SK-N-SH treated with all-trans-retinoic acid at 6 μM for 48 hours (cell line): Measurements from ENCODE around the gene CRAMP1.

Source experiments
- ATAC-seq: fragments of 200-7000 bp; cut with Tn5 transposase; 3 replicates; pipeline ENCODE4 v1.9.1; 2020; ENCODE audit warnings: mild to moderate bottlenecking, moderate library complexity
- BACH2 ChIP-seq: fragments of 250-450 bp; sonication (Bioruptor Pico); IDR thresholded peaks from 2 replicates; pipeline ENCODE4 v1.9.0; 2021; ENCODE audit warnings: mild to moderate bottlenecking, borderline replicate concordance
- CREB5 ChIP-seq: fragments of 250-450 bp; sonication (Bioruptor Pico); IDR thresholded peaks from 2 replicates; pipeline ENCODE4 v1.5.1; 2020; ENCODE audit warnings: low read depth, mild to moderate bottlenecking, moderate library complexity
- CSDC2 ChIP-seq: fragments of 250-450 bp; sonication (Bioruptor Pico); IDR thresholded peaks from 2 replicates; pipeline ENCODE4 v1.5.0; 2020; ENCODE audit warnings: mild to moderate bottlenecking, moderate library complexity
- CSRNP3 ChIP-seq: fragments of 250-450 bp; sonication (Bioruptor Pico); IDR thresholded peaks from 2 replicates; pipeline ENCODE4 v1.5.1; 2021; ENCODE audit warnings: mild to moderate bottlenecking, moderate library complexity
- ESRRG ChIP-seq: fragments of 250-450 bp; sonication (Bioruptor Pico); IDR thresholded peaks from 2 replicates; pipeline ENCODE4 v1.6.1; 2021; ENCODE audit warnings: mild to moderate bottlenecking
- ISL1 ChIP-seq: fragments of 250-450 bp; sonication (Bioruptor Pico); IDR thresholded peaks from 2 replicates; pipeline ENCODE4 v2.1.2; 2022; ENCODE audit warnings: mild to moderate bottlenecking, moderate library complexity
- PATZ1 ChIP-seq: fragments of 250-450 bp; sonication (Bioruptor Pico); IDR thresholded peaks from 2 replicates; pipeline ENCODE4 v1.8.0; 2020; ENCODE audit warnings: mild to moderate bottlenecking, moderate library complexity, borderline replicate concordance
- PPARA ChIP-seq: fragments of 250-450 bp; sonication (Bioruptor Pico); IDR thresholded peaks from 2 replicates; pipeline ENCODE4 v1.5.0; 2020; ENCODE audit warnings: mild to moderate bottlenecking, borderline replicate concordance
- RARB ChIP-seq: fragments of 250-450 bp; sonication (Bioruptor Pico); IDR thresholded peaks from 2 replicates; pipeline ENCODE4 v1.8.0; 2021; ENCODE audit warnings: mild to moderate bottlenecking, moderate library complexity
- TCF4 ChIP-seq: fragments of 250-450 bp; sonication (Bioruptor Pico); IDR thresholded peaks from 2 replicates; pipeline ENCODE4 v1.8.0; 2021; ENCODE audit warnings: mild to moderate bottlenecking, moderate library complexity, borderline replicate concordance
- TOX ChIP-seq: fragments of 250-450 bp; sonication (Bioruptor Pico); IDR thresholded peaks from 2 replicates; pipeline ENCODE4 v1.8.0; 2021; ENCODE audit warnings: mild to moderate bottlenecking, moderate library complexity, borderline replicate concordance
- TSHZ2 ChIP-seq: fragments of 250-450 bp; sonication (Bioruptor Pico); IDR thresholded peaks from 2 replicates; pipeline ENCODE4 v1.5.0; 2020; ENCODE audit warnings: mild to moderate bottlenecking, moderate library complexity
- ZC3H10 ChIP-seq: fragments of 250-450 bp; sonication (Bioruptor Pico); IDR thresholded peaks from 2 replicates; pipeline ENCODE4 v1.5.1; 2021; ENCODE audit warnings: mild to moderate bottlenecking, moderate library complexity
- ZFP3 ChIP-seq: fragments of 250-450 bp; sonication (Bioruptor Pico); IDR thresholded peaks from 2 replicates; pipeline ENCODE4 v1.5.0; 2020; ENCODE audit warnings: mild to moderate bottlenecking, moderate library complexity
- ZFP30 ChIP-seq: fragments of 450-650 bp; formaldehyde crosslinking; IDR thresholded peaks from 2 replicates; pipeline ENCODE4 v1.5.0; 2022; ENCODE audit warnings: mild to moderate bottlenecking, moderate library complexity
- ZNF565 ChIP-seq: fragments of 450-650 bp; formaldehyde crosslinking; conservative IDR thresholded peaks from 2 replicates; pipeline ENCODE4 v1.5.0; 2020; ENCODE audit warnings: low read depth, mild to moderate bottlenecking, moderate library complexity
- ZNF70 ChIP-seq: fragments of 450-650 bp; formaldehyde crosslinking; IDR thresholded peaks from 2 replicates; pipeline ENCODE4 v1.5.0; 2020; ENCODE audit warnings: mild to moderate bottlenecking, moderate library complexity
- ZNF8 ChIP-seq: fragments of 450-650 bp; formaldehyde crosslinking; IDR thresholded peaks from 2 replicates; pipeline ENCODE4 v1.5.0; 2020; ENCODE audit warnings: mild to moderate bottlenecking, moderate library complexity

Gene CRAMP1

GRCh38 chr16:1676661-1677060 is 64.5 kb downstream of the CRAMP1 start:
- no peak for TF ChIP-seq TOX (CRISPR knock-in tag)
- no peak for TF ChIP-seq ISL1 (CRISPR knock-in tag)
- no peak for TF ChIP-seq ZNF8 (CRISPR knock-in tag)
- no peak for TF ChIP-seq RARB (CRISPR knock-in tag)
- TF ChIP-seq BACH2 (CRISPR knock-in tag): no peak
- TF ChIP-seq CSDC2 (CRISPR knock-in tag): no peak
- no peak for TF ChIP-seq ZC3H10 (CRISPR knock-in tag)
- TF ChIP-seq CREB5 (CRISPR knock-in tag): no peak
- TF ChIP-seq CSRNP3: no peak
- TF ChIP-seq TCF4: no peak
- TF ChIP-seq PATZ1 (CRISPR knock-in tag): no peak
- ATAC-seq: no peak

- TF ChIP-seq ZNF8 (CRISPR knock-in tag) (no peak), ISL1 (CRISPR knock-in tag) (no peak), BACH2 (CRISPR knock-in tag) (no peak), RARB (CRISPR knock-in tag) (no peak), CSDC2 (CRISPR knock-in tag) (no peak), ZFP3 (no peak), ZFP30 (no peak), ESRRG (CRISPR knock-in tag) (no peak), CREB5 (CRISPR knock-in tag) (no peak), PPARA (CRISPR knock-in tag) (no peak), ZC3H10 (CRISPR knock-in tag) (no peak), TSHZ2 (CRISPR knock-in tag) (no peak), ZNF565 (CRISPR knock-in tag) (no peak), CSRNP3 (no peak), ZNF70 (CRISPR knock-in tag) (no peak)
- no peak for ATAC-seq
These were observed 65.2 kb downstream of the CRAMP1 start for GRCh38 chr16:1677339-1677738.

GRCh38 chr16:1677942-1678499 is 65.9 kb downstream of the CRAMP1 start, which contains the start of gene JPT2:
JPT2 (plus strand) TSS chr16:1678279; CDS start chr16:1678313, 34 bp downstream.
- ATAC-seq: peak; percentile 96
- TF ChIP-seq ZFP3: no peak
- TF ChIP-seq TCF4: no peak
